GM18508 (cell line): ENCODE results near the gene PRKCA.

Source experiments
- ATAC-seq: cut with Tn5 transposase; IDR thresholded peaks from one replicate; pipeline ENCODE4 v1.9.1; 2021; ENCODE audit warnings: moderate number of reproducible peaks; ENCODE audit not compliant: insufficient read depth, unreplicated experiment

PRKCA gene

DNA sequence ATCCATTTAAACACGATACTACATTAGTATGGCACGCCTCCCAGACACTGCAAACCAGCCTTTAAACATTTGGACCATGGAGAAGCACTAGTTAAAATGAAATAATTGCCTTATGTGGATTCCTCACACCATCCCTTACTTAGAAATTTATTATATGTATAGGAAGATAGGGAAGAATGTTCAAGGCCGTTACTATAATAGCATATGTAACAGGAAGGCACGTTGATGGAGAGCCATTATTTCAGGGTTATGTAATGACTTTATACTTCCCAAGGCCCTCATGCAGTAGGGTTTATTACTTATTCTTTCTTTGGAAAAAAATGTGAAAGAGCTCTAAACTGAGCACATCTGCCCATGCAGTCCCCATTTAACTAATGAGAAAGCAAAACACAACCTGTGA lies 435.9 kb downstream of the PRKCA start:
- ATAC-seq = no peak

DNA sequence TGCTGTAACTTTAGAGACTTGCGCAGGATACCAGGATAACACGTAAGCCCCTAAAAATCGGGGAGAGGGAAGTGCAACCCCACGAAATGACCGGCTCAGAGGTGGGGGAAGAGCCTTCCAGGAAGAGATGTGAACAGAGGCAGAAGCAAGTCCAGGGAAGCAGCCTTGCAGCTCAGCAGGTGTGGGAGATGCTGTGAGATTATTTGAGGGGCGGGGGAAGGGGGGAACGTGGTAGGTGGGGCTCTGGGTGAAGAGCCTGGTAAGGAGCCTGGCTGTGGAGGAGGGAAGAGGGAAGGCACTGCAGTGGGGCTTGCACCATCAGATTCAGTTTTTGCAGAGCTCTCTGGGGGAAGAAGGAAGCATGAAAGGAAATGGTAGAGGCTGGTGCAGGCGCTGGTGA lies 437.1 kb downstream of the PRKCA start:
- ATAC-seq = no peak

DNA sequence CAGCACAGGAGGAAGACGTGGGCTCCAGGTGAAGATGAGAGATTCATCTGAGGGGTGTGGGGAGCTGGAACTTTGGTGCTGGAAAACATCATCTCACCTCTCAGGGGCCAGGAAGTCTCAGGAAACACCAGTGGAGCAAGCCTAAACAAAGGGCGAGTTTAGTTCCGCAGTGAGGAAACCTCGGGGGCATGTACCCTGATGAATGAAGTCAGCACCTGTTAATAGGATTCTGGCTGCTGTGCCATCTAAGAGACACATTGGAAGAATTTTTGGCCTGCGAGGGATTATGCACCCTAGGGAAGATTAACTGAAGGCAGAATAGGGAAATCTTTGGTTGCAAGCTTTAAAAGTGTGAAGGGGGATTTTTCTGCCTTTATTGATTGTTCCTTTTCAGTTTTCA lies 437.8 kb downstream of the PRKCA start:
- no peak for ATAC-seq

DNA sequence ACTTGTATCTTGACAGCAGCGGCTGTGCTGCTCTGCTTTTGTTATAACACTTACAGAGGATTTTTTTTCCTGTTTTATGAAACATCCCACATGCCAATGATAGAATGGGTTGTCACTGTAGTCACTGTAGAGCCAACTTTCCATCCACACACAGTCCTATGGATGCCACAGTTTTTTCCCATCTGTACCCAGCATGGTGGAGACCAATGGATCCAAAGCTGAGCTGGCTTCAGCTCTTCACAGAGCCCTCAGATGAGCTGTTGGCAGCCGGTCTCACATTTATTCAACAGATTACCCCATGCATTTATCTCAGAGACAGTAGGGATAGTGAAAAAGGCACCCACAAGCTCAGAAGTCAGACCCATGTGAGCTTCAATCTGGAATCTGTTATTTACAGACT lies 441.1 kb downstream of the PRKCA start:
- ATAC-seq = no peak

GRCh38 chr17:66746736-66747135 lies 444.3 kb downstream of the PRKCA start:
- no peak for ATAC-seq

DNA sequence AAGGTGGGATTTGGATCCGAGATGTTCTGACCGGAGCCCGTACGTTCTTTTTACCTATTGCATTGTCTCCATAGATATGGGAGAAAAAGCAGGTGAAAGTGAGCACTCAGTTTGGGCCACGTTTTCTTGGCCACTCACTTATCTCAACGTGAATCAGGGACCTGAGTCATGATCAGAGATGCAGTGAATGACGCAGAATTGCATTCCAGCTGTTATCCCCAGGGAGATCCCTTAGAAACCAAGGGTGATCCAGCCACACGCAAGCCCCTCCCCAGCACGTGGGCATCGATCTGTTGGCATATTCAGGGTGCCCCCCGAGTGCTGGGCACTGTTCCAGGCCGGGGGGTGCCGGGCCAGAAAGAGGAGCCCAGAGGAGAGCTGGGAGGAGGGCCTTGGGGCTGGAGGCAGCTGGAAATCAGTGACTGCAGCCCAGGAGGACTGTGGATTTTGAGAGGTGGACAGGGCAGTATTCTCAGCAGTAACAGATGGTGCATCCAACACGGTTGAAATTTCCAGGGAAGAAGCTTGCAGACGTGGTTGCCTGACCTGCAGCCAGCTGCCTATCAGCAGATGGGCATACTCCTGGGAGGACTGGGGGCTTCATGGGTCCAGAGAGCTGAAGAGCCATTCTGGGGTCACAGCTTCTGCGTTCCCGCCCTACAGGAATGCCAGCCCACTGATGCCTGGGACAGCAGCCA lies 445.3 kb downstream of the PRKCA start:
- ATAC-seq = no peak

DNA sequence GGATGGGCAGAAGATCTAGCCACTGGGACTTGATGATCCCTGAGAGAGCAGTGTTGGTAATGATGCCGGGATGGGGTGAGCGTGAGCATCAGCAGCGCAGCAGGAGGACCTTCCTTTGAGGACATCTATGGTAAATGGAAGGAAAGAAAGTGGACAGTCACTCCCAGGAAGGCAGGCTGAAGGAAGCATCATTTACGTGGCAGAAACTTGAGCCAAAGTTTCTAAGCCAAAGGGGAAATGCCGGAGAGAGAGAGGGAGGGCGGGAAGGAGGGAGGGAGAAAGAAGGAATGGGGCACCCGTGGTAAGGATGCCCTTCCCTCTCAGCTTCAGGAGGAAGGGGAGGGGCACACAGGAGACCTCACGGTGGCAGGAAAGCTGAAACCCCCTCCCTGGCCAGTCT lies 446.2 kb downstream of the PRKCA start:
- no peak for ATAC-seq

DNA sequence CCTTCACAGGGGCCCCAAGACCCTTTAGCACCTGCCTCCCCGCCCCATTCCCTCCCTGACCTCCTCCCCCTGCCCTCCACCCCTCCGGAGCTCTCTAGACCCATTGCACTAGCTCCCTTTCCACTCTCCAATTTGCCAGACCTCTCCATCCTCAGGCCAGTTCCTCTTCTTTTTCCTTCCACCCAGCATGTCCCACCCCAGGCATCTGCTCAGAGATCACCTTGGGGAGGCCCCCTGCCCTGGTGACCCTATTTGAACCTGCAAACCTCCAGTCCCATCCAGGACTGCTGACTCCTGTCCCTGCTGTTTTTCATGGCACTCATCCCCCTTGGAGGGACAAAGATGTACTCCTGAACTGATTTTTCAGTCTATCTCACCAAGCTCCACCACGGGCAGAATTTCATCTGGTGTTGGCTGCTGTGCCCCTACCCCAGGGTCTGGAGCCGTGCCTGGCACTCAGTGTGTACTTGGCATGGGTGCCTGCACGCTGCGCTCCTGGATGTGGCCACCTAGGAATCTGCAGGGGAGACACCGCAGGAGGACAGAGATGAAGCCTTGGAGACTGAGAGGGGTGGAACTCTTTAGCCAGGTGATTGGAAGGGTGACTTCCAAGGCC lies 446.9 kb downstream of the PRKCA start:
- ATAC-seq = no peak

- ATAC-seq = no peak
These were observed 447.7 kb downstream of the PRKCA start for GRCh38 chr17:66750116-66750515.

DNA sequence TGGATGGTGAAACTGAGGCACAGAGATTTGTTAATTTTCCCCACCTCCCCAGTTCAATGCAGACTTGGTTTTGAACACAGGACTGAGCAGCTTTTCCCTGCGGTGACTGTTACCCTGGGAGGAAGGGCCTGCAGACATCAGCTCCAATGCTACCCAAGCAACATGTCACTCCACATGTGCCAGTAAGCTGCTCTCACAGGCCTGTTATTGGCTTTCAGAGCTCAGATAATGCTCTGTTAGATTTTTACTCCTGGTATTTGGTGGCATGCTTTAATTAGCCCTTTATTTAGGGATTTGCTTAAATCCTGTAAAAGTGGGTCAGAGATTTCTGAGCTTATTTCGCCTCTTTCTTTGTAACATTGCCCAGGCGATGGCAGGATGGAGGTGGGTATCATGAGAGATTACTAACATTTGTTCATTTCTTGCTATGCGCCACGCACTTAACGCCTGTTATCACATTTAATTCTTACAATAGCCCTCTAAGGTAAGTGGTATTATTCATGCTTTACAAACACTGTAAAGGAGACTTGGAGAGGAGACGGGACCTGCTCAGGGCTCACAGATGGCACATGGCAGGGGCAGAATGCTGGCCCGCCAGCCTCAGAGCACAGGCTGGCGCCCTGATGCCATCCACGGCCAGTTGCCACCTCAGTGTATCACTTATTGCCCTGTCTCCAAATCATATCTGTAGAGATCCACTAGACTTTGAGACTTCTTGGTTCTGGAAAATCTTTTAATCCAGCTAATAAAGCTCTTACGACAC lies 448.5 kb downstream of the PRKCA start:
- ATAC-seq = no peak

DNA sequence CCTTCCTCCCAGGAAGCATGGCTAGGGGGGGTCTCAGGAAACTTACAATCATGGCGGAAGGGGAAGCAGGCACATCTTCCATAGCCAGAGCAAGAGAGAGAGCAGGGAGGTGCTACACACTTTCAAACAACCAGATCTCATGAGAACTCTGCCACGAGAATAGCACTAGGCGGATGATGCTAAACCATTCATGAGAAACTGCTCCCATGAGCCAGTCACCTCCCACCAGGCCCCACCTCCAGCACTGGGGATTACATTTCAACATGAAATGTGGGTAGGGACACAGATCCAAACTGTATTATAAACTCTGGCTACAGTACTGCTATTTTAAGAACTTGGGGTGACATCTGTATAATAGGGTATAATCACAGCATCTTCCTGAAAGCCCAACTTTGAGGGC lies 449.4 kb downstream of the PRKCA start:
- ATAC-seq = no peak

DNA sequence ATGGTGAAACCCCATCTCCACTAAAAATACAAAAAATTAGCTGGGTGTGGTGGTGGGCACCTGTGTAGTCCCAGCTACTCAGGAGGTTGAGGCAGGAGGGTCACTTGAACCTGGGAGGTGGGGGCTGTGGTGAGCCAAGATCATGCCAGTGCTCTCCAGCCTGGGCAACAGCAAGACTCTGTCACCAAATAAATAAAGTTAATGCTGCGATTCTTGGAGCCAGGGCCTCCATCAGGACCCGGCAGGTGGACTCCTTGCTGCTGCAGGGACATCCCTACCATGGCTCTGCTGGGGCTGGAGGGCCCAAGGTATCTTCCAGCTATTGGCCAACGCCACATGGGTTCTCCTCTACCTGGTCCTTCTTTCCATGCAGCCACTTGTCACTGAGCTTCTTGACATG lies 450.0 kb downstream of the PRKCA start:
- ATAC-seq = no peak

DNA sequence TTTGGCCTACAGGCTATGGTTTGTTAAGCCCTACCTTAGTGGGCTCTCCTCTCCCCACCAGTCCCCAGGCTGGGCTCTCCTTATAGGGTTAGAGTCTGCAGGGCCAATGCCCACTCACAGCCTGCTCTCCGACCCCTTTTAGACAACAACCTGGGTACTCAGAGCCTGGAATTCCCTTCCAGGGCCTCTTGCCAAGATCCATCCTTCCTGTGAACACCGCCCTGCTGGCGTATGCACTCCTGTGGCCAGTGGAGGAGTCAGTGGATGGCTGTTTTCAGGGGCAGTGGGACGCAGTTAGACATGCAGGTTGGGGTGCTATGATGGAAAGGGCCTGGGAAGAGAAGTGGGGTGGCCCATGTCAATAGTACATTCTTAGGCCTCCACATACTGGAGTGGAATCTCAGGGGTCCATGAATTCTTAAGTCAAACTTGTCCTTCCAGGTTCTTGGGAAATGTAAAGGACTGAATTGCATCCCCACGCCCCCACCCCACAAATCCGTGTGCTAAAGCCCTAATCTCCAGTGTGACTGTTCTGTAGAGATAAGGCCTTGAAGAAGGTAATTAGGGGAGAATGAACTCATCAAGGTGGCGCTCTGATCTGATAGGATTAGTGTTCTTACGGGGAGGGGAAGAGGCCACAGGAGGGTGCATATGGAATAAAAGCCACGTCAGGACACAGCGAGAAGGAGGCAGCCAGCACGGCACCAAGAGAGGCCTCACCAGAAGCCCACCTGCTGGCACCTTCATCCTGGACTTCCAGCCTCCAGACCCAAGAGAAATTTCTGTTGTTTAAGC lies 450.9 kb downstream of the PRKCA start:
- ATAC-seq = no peak

- no peak for ATAC-seq
These were observed 452.9 kb downstream of the PRKCA start for GRCh38 chr17:66755101-66755943.

DNA sequence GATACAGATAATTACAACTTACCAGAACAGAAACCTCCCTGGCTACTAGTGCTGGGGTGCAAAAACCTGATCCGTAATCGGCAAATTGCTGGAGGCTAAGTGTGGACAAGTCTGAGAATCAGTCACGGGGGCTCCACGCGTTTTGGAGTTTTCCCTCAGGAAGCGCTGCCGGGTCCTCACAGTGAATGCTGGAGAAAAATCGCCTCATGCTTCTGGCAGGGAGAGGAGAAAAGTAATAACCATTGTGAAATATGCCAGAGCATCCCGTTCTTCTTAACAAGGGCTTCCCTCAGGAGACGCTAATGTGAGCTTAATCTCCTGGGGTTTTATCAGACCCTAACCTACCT lies 453.5 kb downstream of the PRKCA start:
- no peak for ATAC-seq

DNA sequence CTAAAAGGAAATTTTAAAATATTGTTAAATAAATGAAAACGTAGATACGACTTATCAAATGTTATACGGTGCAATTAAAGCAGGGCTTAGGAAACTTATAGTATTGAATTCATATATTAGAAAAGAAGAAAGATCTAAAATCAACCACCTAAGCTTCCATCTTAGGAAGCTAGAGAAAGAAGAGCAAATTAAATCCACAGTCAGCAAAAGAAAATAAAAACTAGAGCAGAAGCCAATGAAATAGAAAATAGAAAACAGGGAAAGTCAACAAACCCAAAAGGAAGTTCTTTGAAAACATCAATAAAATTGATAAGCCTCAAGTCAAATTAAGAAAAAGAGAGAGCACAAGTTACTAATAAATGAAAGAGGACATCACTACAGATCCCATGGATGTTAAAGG lies 457.9 kb downstream of the PRKCA start:
- ATAC-seq = no peak

DNA sequence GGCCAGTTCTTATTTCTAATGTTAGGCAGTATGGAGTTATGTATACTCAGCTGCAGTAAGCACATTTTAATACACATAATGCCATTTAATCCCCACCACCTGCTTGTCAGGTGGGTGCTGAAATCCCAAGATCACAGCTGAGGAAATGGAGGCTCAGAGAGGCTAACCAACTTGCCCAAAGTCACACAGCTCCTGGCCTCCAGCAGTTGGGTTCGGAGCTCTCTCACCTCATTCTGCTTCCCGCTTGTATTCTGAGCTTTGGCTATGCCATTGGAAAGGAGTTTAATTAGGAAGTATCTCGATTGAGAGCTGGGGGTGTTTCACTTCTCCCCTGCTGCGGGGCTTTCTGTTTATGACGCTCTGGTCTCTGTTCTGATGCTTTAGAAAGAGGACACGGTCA lies 459.9 kb downstream of the PRKCA start:
- ATAC-seq = no peak

- no peak for ATAC-seq
These were observed 460.6 kb downstream of the PRKCA start for GRCh38 chr17:66763056-66763455.

GRCh38 chr17:66764506-66764905 lies 462.1 kb downstream of the PRKCA start:
- no peak for ATAC-seq
